Stimulated activated CD4-positive, alpha-beta T cell treated with anti-CD3 and anti-CD28 coated beads, Interleukin-4, amount 100 ng/mL, for 1 hour (primary cell): ENCODE data around the gene GLCE.
"Not testable (repeated sequence)": the region's sequence is repeated elsewhere in the genome, so short reads cannot be mapped to it uniquely, and the experiment has no call there.

Source experiments
- DNase-seq: peaks from one replicate; pipeline ENCODE4 v3.0.0-alpha.2; 2020

GLCE gene

DNA sequence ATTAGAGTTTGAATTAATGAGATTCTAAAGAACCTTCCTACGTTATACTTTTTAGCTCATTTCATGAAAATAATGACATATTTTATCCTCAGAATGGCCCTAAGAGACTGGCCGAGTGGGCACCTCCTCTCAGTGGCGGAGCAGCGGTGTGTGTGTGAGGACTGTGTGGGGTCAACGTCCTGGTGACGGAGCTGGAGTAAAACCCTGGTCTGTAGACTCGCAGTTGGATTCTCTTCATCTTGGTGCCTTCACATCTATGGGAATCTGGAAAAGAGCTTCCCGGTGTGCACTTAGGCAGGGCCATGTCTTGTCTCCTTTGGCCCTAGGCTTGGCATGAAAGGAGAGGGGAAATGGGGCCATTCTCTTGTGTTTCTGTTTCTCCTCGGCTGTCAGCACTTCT lies 116.9 kb downstream of the GLCE start:
- no peak for DNase-seq

GRCh38 chr15:69279636-69280035 lies 119.2 kb downstream of the GLCE start:
- no peak for DNase-seq

GRCh38 chr15:69280783-69281182 lies 120.3 kb downstream of the GLCE start:
- DNase-seq = no peak

DNA sequence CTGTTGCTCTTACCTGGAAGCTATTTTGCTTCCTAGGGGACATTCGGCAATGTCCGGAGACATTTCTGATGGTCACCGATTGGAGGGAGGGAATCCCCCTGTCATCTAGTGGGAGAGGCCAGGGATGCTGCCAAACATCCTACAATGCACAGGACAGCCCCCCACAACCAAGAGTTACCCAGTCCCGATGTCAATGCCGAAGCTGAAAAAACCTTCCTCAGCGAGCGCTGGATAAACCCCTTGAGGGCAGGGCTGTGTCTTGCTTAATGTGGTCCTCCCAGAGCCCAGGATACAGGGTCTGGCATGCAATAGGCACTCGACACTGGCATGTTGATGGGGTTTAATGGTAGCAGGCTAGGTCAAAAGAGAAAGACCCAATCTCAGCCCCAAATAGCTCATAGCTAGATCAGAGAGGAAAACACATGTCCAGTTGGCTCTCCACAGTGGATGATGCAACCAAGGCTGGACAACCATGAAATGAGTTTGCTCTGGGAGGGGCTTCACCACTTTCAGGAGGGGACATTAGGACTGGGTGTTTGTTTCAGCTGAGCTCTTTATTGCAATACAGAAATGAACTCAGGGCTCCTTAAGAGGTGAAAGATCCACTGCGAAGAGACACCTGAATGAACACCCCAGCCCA lies 121.8 kb downstream of the GLCE start:
- no peak for DNase-seq

GRCh38 chr15:69285834-69286233 lies 125.4 kb downstream of the GLCE start:
- no peak for DNase-seq

GRCh38 chr15:69288011-69288410 lies 127.6 kb downstream of the GLCE start:
- no peak for DNase-seq

- no peak for DNase-seq
Observed at GRCh38 chr15:69288531-69289341, 128.3 kb downstream of the GLCE start.

DNA sequence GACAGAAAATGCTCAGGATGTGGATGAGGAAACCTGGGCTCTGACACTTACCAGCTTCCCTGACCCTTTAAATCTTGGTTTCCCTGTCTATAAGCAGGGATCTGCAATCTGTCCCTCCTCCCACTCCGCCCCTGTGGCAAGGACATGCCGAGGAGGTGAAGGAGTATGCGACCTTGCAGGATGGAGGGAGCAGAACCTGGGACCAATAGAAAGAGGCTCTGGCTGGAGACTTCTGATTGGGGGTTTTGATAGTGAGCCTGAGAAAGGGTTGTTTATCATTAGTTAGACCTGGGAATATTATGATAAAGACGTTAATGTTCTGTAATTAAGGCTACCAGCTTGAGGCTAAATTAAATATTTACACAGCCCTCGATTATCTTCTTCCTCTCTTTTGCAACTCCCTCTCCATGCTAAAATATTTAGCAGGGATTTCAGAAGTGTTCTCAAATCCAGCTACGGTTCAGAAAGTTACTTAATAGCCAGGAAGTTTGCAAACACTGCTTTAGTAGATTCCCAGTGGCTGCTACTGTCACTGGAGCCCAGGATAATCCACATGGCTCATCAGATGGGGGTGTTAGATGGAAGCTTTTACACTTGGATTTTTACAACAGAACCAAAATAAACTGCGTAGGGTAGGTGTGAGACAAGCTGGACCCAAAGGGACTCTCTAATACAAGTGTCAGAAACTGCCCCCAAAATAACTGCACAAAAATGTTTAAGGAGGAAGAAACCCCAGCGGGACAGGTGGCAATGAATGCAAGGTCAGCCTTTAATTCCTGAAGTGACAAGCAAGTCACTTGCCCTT lies 129.1 kb downstream of the GLCE start:
- DNase-seq = no peak

- no peak for DNase-seq
Observed at GRCh38 chr15:69290346-69291164, 130.1 kb downstream of the GLCE start.

- not testable (repeated sequence) for DNase-seq
Observed at GRCh38 chr15:69291651-69292050, 131.2 kb downstream of the GLCE start.

DNA sequence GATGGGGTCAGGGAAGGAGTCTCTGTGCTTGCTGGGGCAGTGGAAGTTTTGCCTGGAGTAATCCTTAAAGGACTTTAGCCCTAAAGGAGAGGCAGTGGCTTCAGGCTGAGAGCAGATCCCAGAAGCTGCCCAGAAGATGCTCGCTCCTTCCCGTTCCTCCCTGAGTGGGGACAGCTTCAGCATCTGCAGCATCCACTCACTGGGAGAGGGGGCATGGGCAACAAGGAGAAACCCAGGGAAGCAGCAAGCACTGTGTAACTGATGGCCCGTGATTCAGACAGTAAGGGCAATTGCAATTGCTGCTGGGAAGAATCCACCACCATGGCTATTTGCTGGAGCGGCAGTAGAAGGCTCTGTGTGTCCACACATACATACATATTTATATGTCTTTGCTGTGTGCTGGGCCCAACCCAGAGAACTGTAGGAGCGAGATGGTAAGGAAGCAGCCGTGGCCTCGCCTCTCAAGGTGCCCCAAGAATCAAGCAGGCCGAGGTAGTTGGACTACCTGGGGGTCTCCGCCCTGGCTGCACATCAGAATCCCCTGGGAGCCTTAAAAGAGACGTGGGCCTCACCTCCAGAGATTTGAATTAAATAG lies 132.5 kb downstream of the GLCE start:
- no peak for DNase-seq

GRCh38 chr15:69293741-69294615 lies 133.5 kb downstream of the GLCE start:
- no peak for DNase-seq

GRCh38 chr15:69296606-69297005 lies 136.2 kb downstream of the GLCE start:
- DNase-seq = no peak

GRCh38 chr15:69297642-69298353 lies 137.4 kb downstream of the GLCE start:
- DNase-seq = no peak

DNA sequence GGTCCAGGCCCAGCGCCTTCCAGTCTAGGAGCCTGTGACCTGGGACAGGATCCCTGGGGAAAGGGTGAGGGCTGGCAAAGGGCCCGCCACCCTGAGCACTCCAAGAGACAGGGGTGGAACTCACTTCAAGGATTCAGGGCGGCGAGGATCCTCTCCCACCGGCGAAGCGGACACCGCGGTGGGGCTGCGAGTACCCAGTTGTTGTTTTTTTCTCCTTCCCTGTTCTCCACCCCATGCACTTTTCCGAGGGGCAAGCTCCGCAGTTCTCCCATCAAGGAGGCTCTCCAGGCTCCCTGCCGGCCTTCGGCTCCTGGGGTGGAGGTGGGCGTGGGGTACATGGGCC lies 137.9 kb downstream of the GLCE start:
- no peak for DNase-seq

DNA sequence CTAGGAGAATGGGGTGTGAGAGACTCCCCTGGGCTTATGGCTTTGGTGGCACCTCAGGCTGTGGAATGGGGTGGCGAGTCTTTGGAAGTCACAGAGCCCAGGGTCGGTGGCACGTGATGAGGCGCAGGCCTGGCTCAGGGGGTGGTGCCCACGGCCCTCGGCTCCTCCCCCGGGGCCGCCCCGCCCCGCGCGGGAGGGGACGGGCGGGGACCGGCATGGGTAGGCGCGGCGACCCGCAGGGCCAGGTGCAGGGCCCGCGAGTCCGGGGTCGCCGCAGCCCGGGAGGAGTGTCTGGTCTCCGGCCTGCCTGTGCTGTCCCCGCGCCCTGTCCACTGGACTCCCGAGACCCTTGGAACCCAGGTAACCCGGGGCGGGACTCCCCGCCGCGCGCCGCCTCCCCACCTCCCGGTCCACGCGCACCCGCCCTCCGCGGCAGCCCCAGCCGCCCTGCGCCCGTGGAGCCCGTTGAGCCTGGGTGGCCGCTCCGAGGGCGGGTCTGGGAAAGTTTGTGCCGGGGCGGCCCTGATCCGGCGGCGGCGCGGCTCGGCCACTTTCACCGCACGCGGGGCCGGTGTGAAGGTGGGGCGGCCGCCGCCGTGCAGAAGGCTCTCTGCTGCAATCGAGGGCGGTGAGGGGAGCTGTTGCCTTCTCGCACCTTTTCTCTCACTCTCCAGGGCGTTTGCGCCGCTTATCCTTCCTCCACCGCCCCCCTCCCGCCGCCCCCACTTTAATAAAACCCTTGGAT lies 138.4 kb downstream of the GLCE start, which contains the start of gene PAQR5:
Gene PAQR5, plus strand, starts transcription at position 216 of the 745 bp plus-strand sequence. CDS start 61,169 bp downstream, outside the sequence.
- peak; percentile 21 for DNase-seq

- no peak for DNase-seq
Observed at GRCh38 chr15:69299451-69299886, 139.0 kb downstream of the GLCE start.

DNA sequence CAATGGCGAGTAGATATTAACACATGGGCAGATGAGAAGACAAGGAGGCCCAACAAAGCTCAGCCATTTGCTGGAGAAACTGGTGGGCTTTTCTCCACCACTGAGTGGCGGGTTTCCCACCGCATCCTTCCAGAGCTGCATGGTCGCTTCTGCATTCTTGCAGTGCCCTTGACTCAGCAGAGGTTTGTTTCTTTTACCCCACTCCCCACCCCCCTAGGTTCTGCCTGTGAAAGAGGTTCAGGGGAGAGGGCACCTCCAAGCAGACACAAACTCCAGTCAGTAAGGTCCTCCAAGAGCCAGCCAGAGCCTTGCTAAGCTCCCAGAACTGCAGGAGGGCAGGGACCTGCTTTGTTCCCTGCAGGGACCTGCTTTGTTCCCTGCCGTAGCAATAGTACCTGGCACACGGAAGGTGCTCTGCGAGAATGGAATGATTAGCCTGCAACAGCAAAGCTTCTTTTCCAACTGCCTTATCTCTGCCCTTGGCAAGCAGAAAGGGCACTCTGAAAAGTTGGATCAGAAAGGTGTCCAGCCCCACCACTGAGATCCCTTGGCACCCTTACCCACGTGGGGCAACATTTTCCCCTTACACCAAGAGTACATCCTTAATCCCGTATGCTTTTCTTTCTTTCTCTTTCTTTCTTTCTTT lies 139.6 kb downstream of the GLCE start:
- DNase-seq = no peak

GRCh38 chr15:69301101-69301500 lies 140.7 kb downstream of the GLCE start:
- not testable (repeated sequence) for DNase-seq
